ACC112 (cell line): ENCODE data around the gene RBPMS2.
"Not testable (repeated sequence)": the region's sequence is repeated elsewhere in the genome, so short reads cannot be mapped to it uniquely, and the experiment has no call there.

Experiments
- H2AFZ ChIP-seq: fragments of 200-600 bp; sonication (generic); one replicate; pipeline ENCODE4 v1.6.0; 2017; ENCODE audit warnings: antibody characterized with exemption, low read length; ENCODE audit not compliant: unreplicated experiment
- H3K27ac ChIP-seq: fragments of 200-600 bp; sonication (generic); 2 replicates; pipeline ENCODE4 v1.5.1; 2014; ENCODE audit warnings: low read depth, mild to moderate bottlenecking, antibody characterized with exemption, low read length, moderate library complexity
- H3K27me3 ChIP-seq: fragments of 200-600 bp; sonication (generic); 2 replicates; pipeline ENCODE4 v1.6.1; 2014; ENCODE audit warnings: mild to moderate bottlenecking, antibody characterized with exemption, low read length, moderate library complexity, mixed read lengths; ENCODE audit not compliant: insufficient read depth
- H3K36me3 ChIP-seq: fragments of 200-600 bp; sonication (generic); 2 replicates; pipeline ENCODE4 v1.6.1; 2016; ENCODE audit warnings: mild to moderate bottlenecking, antibody characterized with exemption, low read length, moderate library complexity, mixed read lengths; ENCODE audit not compliant: insufficient read depth
- H3K4me1 ChIP-seq: fragments of 200-600 bp; sonication (generic); one replicate; pipeline ENCODE4 v1.6.1; 2016; ENCODE audit warnings: low read length, mixed read lengths; ENCODE audit not compliant: insufficient read depth, unreplicated experiment, control insufficient read depth
- H3K4me3 ChIP-seq: fragments of 200-600 bp; sonication (generic); 2 replicates; pipeline ENCODE4 v1.5.1; 2014; ENCODE audit warnings: mild to moderate bottlenecking, low read depth, low read length
- H3K79me2 ChIP-seq: fragments of 200-600 bp; sonication (generic); one replicate; pipeline ENCODE4 v1.6.0; 2016; ENCODE audit warnings: low read length; ENCODE audit not compliant: control insufficient read depth, unreplicated experiment, insufficient read depth

RBPMS2 gene

GRCh38 chr15:64742385-64742784 is 33.0 kb downstream of the RBPMS2 start:
- H2AFZ ChIP-seq: no peak overlapping the region
- H3K4me1 ChIP-seq: no peaks in the 10 kb centered on the region
- no peaks in the 10 kb centered on the region for H3K79me2 ChIP-seq
- H3K27ac ChIP-seq: no peak overlapping the region
- H3K36me3 ChIP-seq: no peaks in the 10 kb centered on the region
- H3K27me3 ChIP-seq: no peaks in the 10 kb centered on the region
- no peak overlapping the region for H3K4me3 ChIP-seq

- H2AFZ ChIP-seq, H3K4me3 ChIP-seq, H3K36me3 ChIP-seq, H3K27me3 ChIP-seq, H3K79me2 ChIP-seq, H3K27ac ChIP-seq, H3K4me1 ChIP-seq: not testable (repeated sequence)
Measured at GRCh38 chr15:64741708-64742107, 33.7 kb downstream of the RBPMS2 start.

- Histone ChIP-seq H3K4me1 (no peaks in the 10 kb centered on the region), H3K27ac (no peak overlapping the region), H3K27me3 (no peaks in the 10 kb centered on the region), H3K79me2 (no peaks in the 10 kb centered on the region), H2AFZ (no peak overlapping the region), H3K36me3 (no peaks in the 10 kb centered on the region), H3K4me3 (no peak overlapping the region)
Measured at GRCh38 chr15:64740311-64741170, 34.8 kb downstream of the RBPMS2 start.

- Histone ChIP-seq H3K27ac (no peak overlapping the region), H3K36me3 (no peaks in the 10 kb centered on the region), H2AFZ (no peak overlapping the region), H3K27me3 (no peaks in the 10 kb centered on the region), H3K4me3 (no peak overlapping the region), H3K4me1 (no peaks in the 10 kb centered on the region), H3K79me2 (no peaks in the 10 kb centered on the region)
Measured at GRCh38 chr15:64739577-64740143, 35.7 kb downstream of the RBPMS2 start.

GRCh38 chr15:64739156-64739555 is 36.2 kb downstream of the RBPMS2 start:
- Histone ChIP-seq H3K4me3 (no peak overlapping the region), H3K27me3 (no peaks in the 10 kb centered on the region), H3K4me1 (no peaks in the 10 kb centered on the region), H3K79me2 (no peaks in the 10 kb centered on the region), H3K27ac (no peak overlapping the region), H3K36me3 (no peaks in the 10 kb centered on the region), H2AFZ (no peak overlapping the region)

GRCh38 chr15:64738226-64739095 is 36.9 kb downstream of the RBPMS2 start:
- H3K27me3 ChIP-seq: no peaks in the 10 kb centered on the region
- H2AFZ ChIP-seq: no peak overlapping the region

GRCh38 chr15:64732156-64732860 is 43.1 kb downstream of the RBPMS2 start:
- Histone ChIP-seq H3K79me2 (no peaks in the 10 kb centered on the region), H3K4me3 (no peak overlapping the region), H3K27ac (no peak overlapping the region), H3K4me1 (no peaks in the 10 kb centered on the region), H3K36me3 (no peaks in the 10 kb centered on the region), H2AFZ (no peak overlapping the region), H3K27me3 (no peaks in the 10 kb centered on the region)

More at GRCh38 chr15:64738226-64739095, 36.9 kb downstream of the RBPMS2 start:
- Histone ChIP-seq H3K27ac (no peak overlapping the region), H3K79me2 (no peaks in the 10 kb centered on the region), H3K4me3 (no peak overlapping the region), H3K4me1 (no peaks in the 10 kb centered on the region), H3K36me3 (no peaks in the 10 kb centered on the region)

- no peak overlapping the region for H3K27ac ChIP-seq
- H3K4me3 ChIP-seq: no peak overlapping the region
- H3K79me2 ChIP-seq: no peaks in the 10 kb centered on the region
- H3K36me3 ChIP-seq: no peaks in the 10 kb centered on the region
- H3K27me3 ChIP-seq: no peaks in the 10 kb centered on the region
- no peak overlapping the region for H2AFZ ChIP-seq
- no peaks in the 10 kb centered on the region for H3K4me1 ChIP-seq
Measured at GRCh38 chr15:64731805-64732151, 43.6 kb downstream of the RBPMS2 start.

GRCh38 chr15:64731012-64731804 is 44.2 kb downstream of the RBPMS2 start:
- no peaks in the 10 kb centered on the region for H3K27me3 ChIP-seq
- no peaks in the 10 kb centered on the region for H3K4me1 ChIP-seq
- H3K79me2 ChIP-seq: no peaks in the 10 kb centered on the region
- no peak overlapping the region for H2AFZ ChIP-seq
- no peaks in the 10 kb centered on the region for H3K36me3 ChIP-seq
- no peak overlapping the region; the same call in 1 of the 2 replicates for H3K4me3 ChIP-seq
- H3K27ac ChIP-seq: no peak overlapping the region

GRCh38 chr15:64730151-64730550 is 45.2 kb downstream of the RBPMS2 start:
- no peaks in the 10 kb centered on the region for H3K27me3 ChIP-seq
- H3K27ac ChIP-seq: no peak overlapping the region
- H3K36me3 ChIP-seq: no peaks in the 10 kb centered on the region
- no peaks in the 10 kb centered on the region for H3K4me1 ChIP-seq
- no peak overlapping the region for H2AFZ ChIP-seq
- H3K4me3 ChIP-seq: no peak overlapping the region
- no peaks in the 10 kb centered on the region for H3K79me2 ChIP-seq
